ENCODE data around the gene STK32B.

DNA sequence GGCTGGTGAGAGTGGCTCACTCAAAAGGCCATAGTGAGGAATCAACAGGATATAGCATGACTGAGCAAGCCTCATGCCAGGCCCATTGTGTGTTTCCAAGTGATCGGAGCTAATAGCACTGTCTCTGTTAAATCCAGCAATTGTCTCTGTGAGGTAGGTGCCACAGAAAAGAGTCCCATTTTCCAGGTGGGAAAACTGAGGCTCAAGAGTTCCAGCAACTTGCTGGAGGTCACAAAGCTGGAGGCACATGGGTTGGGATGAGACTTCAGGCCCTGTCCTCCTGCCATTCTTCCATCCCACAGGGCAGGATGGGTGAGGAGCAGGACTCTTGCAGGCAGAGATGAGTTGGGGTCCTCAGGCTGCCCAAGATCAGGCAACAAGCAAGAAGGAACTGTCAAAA lies 30.9 kb upstream of the STK32B start:
- TF ChIP-seq GATA3 (IDR thresholded peaks at IDR 0.05; ENCODE audit: low read depth, low read length) = no peak
- no peak for TF ChIP-seq GATA2 (IDR thresholded peaks at IDR 0.05; ENCODE audit: low read depth, low read length)

Data from SH-SY5Y (cell line).